Erythroblast (primary cell): ENCODE measurements around the gene LSR.

Experiments
- GATA1 ChIP-seq: IDR thresholded peaks from 2 replicates; pipeline ENCODE4 v1.6.1; 2011; ENCODE audit warnings: low read depth, mild to moderate bottlenecking, control low read depth, low read length, moderate library complexity
- POLR2A ChIP-seq: IDR thresholded peaks from 2 replicates; pipeline ENCODE4 v1.6.1; 2011; ENCODE audit warnings: mild to moderate bottlenecking, low read length

DNA sequence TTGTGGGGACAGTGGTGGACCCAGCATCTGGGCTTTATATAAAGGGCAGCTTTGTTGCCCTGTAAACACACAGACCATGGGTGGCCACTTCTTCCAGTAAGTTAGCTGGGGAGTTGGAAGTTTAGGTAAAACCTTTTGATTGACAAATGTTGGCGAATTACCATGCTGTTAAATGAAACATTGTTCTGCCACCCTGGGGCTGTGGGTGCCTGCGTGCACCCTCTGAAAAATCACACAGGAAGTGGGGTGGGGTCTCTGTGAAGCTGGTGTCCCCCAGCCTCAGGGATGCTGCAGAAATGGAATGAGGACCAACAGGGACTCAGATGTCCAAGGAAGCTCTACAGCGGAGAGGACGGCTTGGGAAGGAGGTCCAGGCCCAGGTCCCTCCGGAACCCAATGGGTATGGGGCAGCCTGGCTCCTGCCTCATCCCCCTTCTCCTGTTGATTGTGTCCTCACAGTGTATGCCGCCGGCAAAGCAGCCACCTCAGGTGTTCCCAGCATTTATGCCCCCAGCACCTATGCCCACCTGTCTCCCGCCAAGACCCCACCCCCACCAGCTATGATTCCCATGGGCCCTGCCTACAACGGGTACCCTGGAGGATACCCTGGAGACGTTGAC lies 17.2 kb downstream of the LSR start:
- TF ChIP-seq POLR2A (no peak), GATA1 (no peak)
